ENCODE results near the gene L3MBTL1. TPM values are rescaled to one million over a fixed set of nuclear protein-coding genes. Genes with fewer than 3 reads are reported as not detected.

The L3MBTL1 gene
- total and polyA plus RNA-seq, 7 experiments from 2014 or later: 0.74 to 24.7 (median 13.5) TPM

DNA sequence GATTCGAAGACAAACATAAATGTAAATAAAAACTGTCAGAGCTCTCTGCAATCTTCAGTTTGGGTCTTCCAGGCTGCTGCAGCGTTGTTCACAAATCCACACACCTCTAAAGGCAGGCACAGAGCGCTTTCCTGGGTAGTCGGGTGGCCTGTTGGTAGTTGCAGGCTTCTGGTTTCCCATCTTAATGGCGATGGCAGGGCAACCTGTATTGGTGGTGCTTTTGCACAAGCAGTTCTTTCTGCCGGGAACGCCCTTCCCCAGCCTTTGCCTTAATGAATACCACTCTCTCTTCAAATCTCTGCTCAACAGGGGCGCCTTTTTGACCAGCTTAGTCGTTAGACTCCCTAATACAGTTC is 82.5 kb downstream of the L3MBTL1 start:
- peak in 1 of 9 donors; percentile 22 for DNase-seq
- ATAC-seq: no peak

DNA sequence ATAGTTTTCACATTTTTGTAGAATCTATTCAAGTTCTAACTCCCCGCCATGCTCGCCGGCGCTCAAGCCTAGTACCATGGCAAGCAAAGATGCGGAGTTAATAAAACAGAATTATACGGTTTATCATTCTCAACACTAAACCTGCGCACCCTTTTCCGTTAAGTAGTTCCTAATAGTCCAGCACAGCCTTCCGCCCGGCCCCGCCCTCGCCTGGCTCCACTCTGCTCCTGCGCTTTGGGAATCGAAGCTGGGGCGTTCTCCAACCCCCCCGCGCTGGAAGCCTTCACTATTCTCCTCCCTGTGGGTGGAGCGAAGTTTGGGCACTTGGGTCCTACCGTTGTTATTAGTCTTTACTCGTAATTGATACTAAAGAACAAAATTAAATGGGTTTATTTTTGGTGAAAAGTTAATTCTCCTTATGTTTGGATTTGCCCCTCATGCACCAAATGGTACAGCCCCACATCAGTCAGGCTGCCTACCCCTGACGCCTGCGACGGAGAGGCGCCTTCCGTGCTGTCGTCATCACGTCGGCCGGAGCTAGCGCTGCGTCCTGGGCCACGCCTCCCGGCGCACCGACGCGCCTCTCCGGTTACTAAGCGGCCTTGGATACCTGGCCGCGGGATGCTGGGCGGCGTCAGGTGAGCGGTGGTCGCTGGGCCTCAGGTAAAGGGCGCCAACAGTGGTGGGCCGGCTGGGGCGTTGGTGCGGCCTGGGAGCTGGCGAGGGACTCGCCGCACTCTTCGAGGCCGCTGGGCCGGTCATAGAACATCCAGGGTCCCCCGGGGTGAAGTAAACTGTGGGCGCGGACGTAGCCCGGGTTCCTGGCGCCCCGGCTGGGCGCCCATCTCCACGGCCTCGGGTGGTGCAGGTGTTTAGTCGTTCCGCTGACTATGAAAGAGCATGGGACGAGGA is 83.2 kb downstream of the L3MBTL1 start, which contains the start of gene IFT52:
IFT52 (plus strand) TSS at position 546 of the 912 bp plus-strand sequence. CDS start 3,762 bp downstream, outside the sequence.
- Histone ChIP-seq H3K9me3 (ENCODE audit: control insufficient read depth in 2 of 3, low read length in 3 of 3) (no peaks in the 10 kb centered on the region), H3K4me3 (ENCODE audit: low read length) (peak within 1 kb of the TSS; percentile 90), H3K27me3 (ENCODE audit: control insufficient read depth in 2 of 2, insufficient read depth in 2 of 2, low read length in 2 of 2) (no peaks in the 10 kb centered on the region), H3K27ac (ENCODE audit: low read depth, low read length) (peak within 1 kb of the TSS; percentile 88), H3K4me1 (ENCODE audit: control insufficient read depth in 2 of 2, insufficient read depth in 2 of 2, low read length in 2 of 2) (peaks cover 5 to 10% of the 10 kb centered on the region in 2 donors), H3K36me3 (ENCODE audit: control insufficient read depth in 2 of 3, insufficient read depth in 3 of 3, low read length in 3 of 3) (peaks cover 0 to 4% (median 0%) of the 10 kb centered on the region in 3 experiments)
- POLR2A ChIA-PET: interaction anchor here (0.6 to 1.3 kb wide), 4 partner anchors 72 to 133 kb away, joined by 3 to 9 read pairs (median 3); partner anchors contain the start of gene SRSF6
- H3K27ac Mint-ChIP-seq: peak within 1 kb of the TSS; percentile 91 to 98 (median 97)
- peaks cover 0 to 5% (median 0%) of the 10 kb centered on the region in 5 donors for H3K27me3 Mint-ChIP-seq
- peaks cover 4 to 9% (median 7%) of the 10 kb centered on the region in 5 donors for H3K36me3 Mint-ChIP-seq
- CTCF ChIA-PET: interaction anchor here (0.5 kb wide), 1 partner anchor 68 kb away, joined by 4 read pairs; no protein-coding TSS in a partner anchor
- H3K4me3 Mint-ChIP-seq: peak within 1 kb of the TSS; percentile 90 to 97 (median 94)
- intact Hi-C loops (cut with micrococcal nuclease): loop anchor here (1.0 to 10.0 kb wide), 11 partner anchors 76 to 1973 kb away; partner anchors contain the start of genes MYBL2 (in 2 of the 2), OSER1 (in 2 of the 2), SRSF6 (in 2 of the 2) and CHD6 (in 1 of the 2)
- ATAC-seq (peak; percentile 98), DNase-seq (peak; percentile 76 to 89 (median 87))
- H3K4me1 Mint-ChIP-seq: peaks cover 17 to 21% (median 21%) of the 10 kb centered on the region in 7 donors
- no peaks in the 10 kb centered on the region for H3K9me3 Mint-ChIP-seq

More for the DNA sequence above, 82.5 kb downstream of the L3MBTL1 start:
- peaks cover 5 to 10% of the 10 kb centered on the region in 2 donors for H3K4me1 ChIP-seq (ENCODE audit: control insufficient read depth in 2 of 2, insufficient read depth in 2 of 2, low read length in 2 of 2)
- Mint-ChIP-seq H3K9me3 (no peaks in the 10 kb centered on the region), H3K27ac (peak overlapping the region; percentile 91 to 98 (median 97)), H3K27me3 (peaks cover 0 to 5% (median 0%) of the 10 kb centered on the region in 5 donors), H3K4me1 (peaks cover 17 to 21% (median 21%) of the 10 kb centered on the region in 7 donors), H3K36me3 (peaks cover 4 to 9% (median 7%) of the 10 kb centered on the region in 5 donors), H3K4me3 (peak overlapping the region; percentile 90 to 97 (median 94))
- H3K4me3 ChIP-seq (ENCODE audit: low read length): peak overlapping the region; percentile 90
- intact Hi-C loops (cut with micrococcal nuclease): loop anchor here (1.0 to 10.0 kb wide), 11 partner anchors 76 to 1973 kb away; partner anchors contain the start of genes MYBL2 (in 2 of the 2), OSER1 (in 2 of the 2), SRSF6 (in 2 of the 2) and CHD6 (in 1 of the 2)
- CTCF ChIA-PET: no interaction called here
- peak overlapping the region; percentile 88 for H3K27ac ChIP-seq (ENCODE audit: low read depth, low read length)
- no peaks in the 10 kb centered on the region for H3K27me3 ChIP-seq (ENCODE audit: control insufficient read depth in 2 of 2, insufficient read depth in 2 of 2, low read length in 2 of 2)
- POLR2A ChIA-PET: interaction anchor here (0.6 to 1.3 kb wide), 3 partner anchors 72 to 133 kb away, joined by 3 to 9 read pairs (median 3); partner anchors contain the start of gene SRSF6
- H3K36me3 ChIP-seq (ENCODE audit: control insufficient read depth in 2 of 3, insufficient read depth in 3 of 3, low read length in 3 of 3): no peaks in the 10 kb centered on the region
- no peaks in the 10 kb centered on the region for H3K9me3 ChIP-seq (ENCODE audit: control insufficient read depth in 2 of 3, low read length in 3 of 3)

Other genes starting within 250 kb of the L3MBTL1 start
- 100 to 1,000 TPM; 168 to 291 (median 239) TPM for gene SRSF6, start 49.8 kb upstream of the L3MBTL1 start, total RNA-seq
- 10 to 100 TPM; 46.6 to 52.8 TPM for gene SRSF6, start 49.8 kb upstream of the L3MBTL1 start, polyA plus RNA-seq
- 1 to 10 TPM in 3 of 5 experiments, under 1 TPM in 2; 0.48 to 2.6 (median 1.9) TPM for gene SGK2, start 51.3 kb downstream of the L3MBTL1 start, total RNA-seq
- not detected for gene SGK2, start 51.3 kb downstream of the L3MBTL1 start, polyA plus RNA-seq
- 10 to 100 TPM; 14.8 to 19.7 (median 16.9) TPM for gene IFT52, start 83.2 kb downstream of the L3MBTL1 start, total RNA-seq
- 10 to 100 TPM; 32.3 to 34.9 TPM for gene IFT52, start 83.2 kb downstream of the L3MBTL1 start, polyA plus RNA-seq
- gene MYBL2, start 159.4 kb downstream of the L3MBTL1 start, total RNA-seq: 10 to 100 TPM in 1 of 5 experiments, 1 to 10 TPM in 1, under 1 TPM in 1, not detected in 2; 0.58 to 69.7 (median 2.7) TPM
- gene MYBL2, start 159.4 kb downstream of the L3MBTL1 start, polyA plus RNA-seq: not detected
- gene GTSF1L, start 219.3 kb downstream of the L3MBTL1 start, total RNA-seq: 1 to 10 TPM in 2 of 5 experiments, not detected in 3; 1.4 to 1.7 TPM
- gene GTSF1L, start 219.3 kb downstream of the L3MBTL1 start, polyA plus RNA-seq: not detected

Measured in naive thymus-derived CD4-positive, alpha-beta T cell (primary cell).